ENCODE measurements around the gene KCNK16. TPM values are rescaled to one million over a fixed set of nuclear protein-coding genes. Genes with fewer than 3 reads are reported as not detected.

The KCNK16 gene
- total RNA-seq, 4 donors from 2014 or later: not detected

DNA sequence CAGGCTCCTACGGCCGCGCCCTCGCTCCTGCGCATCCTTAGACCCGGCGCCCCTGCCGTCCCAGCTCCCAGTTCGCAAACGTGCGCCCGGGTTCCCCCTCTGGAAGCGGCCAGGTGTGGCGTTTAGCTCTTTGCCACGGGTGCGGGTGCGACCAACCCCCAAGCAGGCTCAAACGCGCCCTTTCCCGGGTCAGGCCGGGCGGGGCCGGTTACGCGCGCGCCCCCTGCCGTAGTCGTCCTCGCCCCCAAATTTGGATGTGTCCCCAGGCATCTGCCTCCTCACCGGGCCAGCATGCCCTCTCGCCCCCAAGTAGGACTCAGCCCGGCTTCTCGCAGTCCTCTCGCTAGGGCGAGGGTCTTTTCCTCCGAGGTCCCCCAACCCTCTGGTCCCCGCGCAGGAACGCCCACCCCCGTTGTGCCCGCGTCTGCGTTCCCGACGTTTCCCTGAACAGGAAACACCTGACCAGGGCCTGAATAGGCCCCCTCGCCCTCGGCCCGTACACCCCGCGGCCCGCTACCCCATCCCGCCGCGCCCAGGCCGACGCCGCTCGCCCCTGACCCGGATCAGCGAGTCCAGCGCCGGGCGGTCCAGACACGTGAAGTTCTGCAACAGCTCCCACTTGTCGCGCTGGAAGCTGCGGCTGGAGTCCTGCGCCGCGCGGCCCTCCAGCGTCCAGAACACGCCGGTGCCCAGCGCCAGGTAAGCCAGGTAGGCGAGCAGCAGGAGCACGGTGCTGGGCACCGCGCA lies 8.8 kb downstream of the KCNK16 start:
- H3K4me3 ChIP-seq: peak overlapping the region in 3 of 4 donors; percentile 19 to 45 (median 20)
- no peaks in the 10 kb centered on the region for H3K9me3 ChIP-seq
- no peak for DNase-seq (ENCODE audit: low spot score in 2 of 2)
- H3K27me3 ChIP-seq: peaks cover 0 to 47% of the 10 kb centered on the region in 2 donors
- H3K27ac ChIP-seq: no peak overlapping the region
- H3K36me3 ChIP-seq: no peaks in the 10 kb centered on the region
- peaks cover 0 to 17% (median 11%) of the 10 kb centered on the region in 4 donors for H3K4me1 ChIP-seq
- no peak for TF ChIP-seq EP300 (IDR thresholded peaks at IDR 0.05)
- no peak for TF ChIP-seq POLR2A (IDR thresholded peaks at IDR 0.05)
- TF ChIP-seq CTCF (IDR thresholded peaks at IDR 0.05): no peak
- WGBS, 2 donors: 3% methylated on average over 37 to 62 of the region's 80 CpGs

- no peak for TF ChIP-seq EP300 (IDR thresholded peaks at IDR 0.05)
- TF ChIP-seq POLR2A (IDR thresholded peaks at IDR 0.05): no peak
- TF ChIP-seq CTCF (IDR thresholded peaks at IDR 0.05): no peak
- H3K9me3 ChIP-seq: no peaks in the 10 kb centered on the region
- peak overlapping the region in 3 of 4 donors; percentile 19 to 45 (median 20) for H3K4me3 ChIP-seq
- no peak overlapping the region for H3K27ac ChIP-seq
- peaks cover 0 to 47% of the 10 kb centered on the region in 2 donors for H3K27me3 ChIP-seq
- WGBS, 2 donors: 18 to 33% methylated on average over 35 to 41 of the region's 45 CpGs
- H3K4me1 ChIP-seq: peaks cover 0 to 17% (median 11%) of the 10 kb centered on the region in 4 donors
- H3K36me3 ChIP-seq: no peaks in the 10 kb centered on the region
- DNase-seq (ENCODE audit: low spot score in 2 of 2): no peak
Observed at GRCh38 chr6:39312912-39313525, 9.5 kb downstream of the KCNK16 start.

DNA sequence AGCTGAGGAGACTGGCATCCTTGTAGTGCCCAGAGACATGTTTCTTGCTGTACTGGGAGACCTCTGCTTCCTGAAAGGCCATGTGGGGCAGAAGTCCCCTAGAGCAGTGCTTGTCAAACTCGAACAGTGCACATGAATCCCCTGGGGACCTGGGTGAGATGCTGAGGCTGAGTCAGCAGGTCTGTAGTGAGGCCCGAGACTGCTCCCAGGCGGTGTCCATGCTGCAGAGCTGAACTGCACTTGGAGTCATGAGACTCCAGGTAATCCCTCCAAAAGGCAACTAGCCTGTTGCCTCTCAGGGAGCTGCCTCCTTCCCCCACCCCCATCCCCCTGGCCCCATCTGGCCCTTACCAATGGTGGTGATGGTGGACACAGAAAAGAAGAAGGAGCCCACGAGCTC lies 12.0 kb downstream of the KCNK16 start:
- no peaks in the 10 kb centered on the region for H3K9me3 ChIP-seq
- DNase-seq (ENCODE audit: low spot score in 2 of 2): no peak
- H3K4me1 ChIP-seq: peaks cover 0 to 17% (median 11%) of the 10 kb centered on the region in 4 donors
- H3K4me3 ChIP-seq: no peak overlapping the region
- H3K36me3 ChIP-seq: no peaks in the 10 kb centered on the region
- no peak overlapping the region for H3K27ac ChIP-seq
- H3K27me3 ChIP-seq: peaks cover 0 to 41% of the 10 kb centered on the region in 2 donors
- WGBS, 2 donors: 56 to 67% methylated on average over 1 to 4 of the region's 4 CpGs
- TF ChIP-seq CTCF (IDR thresholded peaks at IDR 0.05): no peak
- TF ChIP-seq EP300 (IDR thresholded peaks at IDR 0.05): no peak
- TF ChIP-seq POLR2A (IDR thresholded peaks at IDR 0.05): no peak

DNA sequence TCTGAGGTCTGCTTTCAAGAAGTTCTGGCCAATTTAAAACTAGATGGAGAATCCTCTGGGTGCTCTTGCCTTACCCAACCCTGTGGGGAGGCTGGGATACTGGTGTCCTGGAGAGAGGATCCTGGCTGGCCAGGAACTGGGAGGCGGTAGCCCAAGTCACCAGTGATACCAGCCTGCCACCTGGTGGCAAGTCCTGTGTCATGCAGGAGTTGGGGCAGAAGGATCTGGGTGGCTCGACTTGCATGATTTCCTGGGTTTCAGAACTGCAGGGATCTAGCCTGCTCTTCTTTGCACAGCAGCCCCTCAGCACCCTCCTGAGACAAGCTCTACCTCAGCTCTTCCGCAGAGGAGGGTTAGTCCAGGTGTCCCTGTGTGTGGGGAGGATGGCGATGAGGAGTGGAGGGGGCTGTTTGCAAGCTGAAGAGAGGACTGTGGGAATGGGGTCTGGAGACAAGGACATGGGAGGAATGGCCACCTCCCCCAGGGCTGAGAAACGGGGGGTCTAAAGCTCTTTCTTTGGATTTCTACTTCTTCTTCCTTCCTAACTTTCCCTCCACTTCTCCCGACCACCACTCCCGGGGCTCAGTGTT lies 12.5 kb downstream of the KCNK16 start:
- peak; percentile 62 to 81 for DNase-seq (ENCODE audit: low spot score in 2 of 2)
- 33 to 45% methylated on average over 7 of the region's 7 CpGs for WGBS, 2 donors

More for the DNA sequence above, 12.5 kb downstream of the KCNK16 start:
- H3K27ac ChIP-seq: no peak overlapping the region
- TF ChIP-seq POLR2A (IDR thresholded peaks at IDR 0.05) (no peak), EP300 (IDR thresholded peaks at IDR 0.05) (no peak), CTCF (IDR thresholded peaks at IDR 0.05) (peak; percentile 80 to 94 (median 89))
- no peaks in the 10 kb centered on the region for H3K9me3 ChIP-seq
- H3K4me1 ChIP-seq: peaks cover 0 to 17% (median 11%) of the 10 kb centered on the region in 4 donors
- H3K36me3 ChIP-seq: no peaks in the 10 kb centered on the region
- no peak overlapping the region for H3K4me3 ChIP-seq
- H3K27me3 ChIP-seq: peaks cover 0 to 35% of the 10 kb centered on the region in 2 donors
